Fibroblast of lung (primary cell): ENCODE measurements around the gene PPRC1. TPM values are rescaled to one million over a fixed set of nuclear protein-coding genes. Genes with fewer than 3 reads are reported as not detected.

ENCODE experiments used
- DNase-seq, 2 donors: peaks; one replicate each; pipeline versions ENCODE4 v3.0.0 to v3.0.0-alpha.2; 2010; ENCODE audit warnings: low read depth in 2 of 2
- H2AFZ ChIP-seq: 2 replicates; pipeline ENCODE4 v1.5.1; 2012; ENCODE audit warnings: low read length, control low read depth, inconsistent platforms
- H3K27ac ChIP-seq: 2 replicates; pipeline ENCODE4 v1.5.1; 2011; ENCODE audit warnings: low read length, control low read depth; ENCODE audit not compliant: insufficient read depth
- H3K27me3 ChIP-seq: 2 replicates; pipeline ENCODE4 v1.5.1; 2011; ENCODE audit warnings: mild to moderate bottlenecking, low read length; ENCODE audit not compliant: control insufficient read depth, insufficient read depth
- H3K36me3 ChIP-seq: 2 replicates; pipeline ENCODE4 v1.5.1; 2011; ENCODE audit warnings: low read length; ENCODE audit not compliant: control insufficient read depth, insufficient read depth
- H3K4me1 ChIP-seq: 2 replicates; pipeline ENCODE4 v1.5.1; 2011; ENCODE audit warnings: low read length; ENCODE audit not compliant: control insufficient read depth, insufficient read depth; ENCODE audit errors: extremely low read depth
- H3K4me2 ChIP-seq: 2 replicates; pipeline ENCODE4 v1.5.1; 2011; ENCODE audit warnings: low read length, control low read depth; ENCODE audit not compliant: insufficient read depth; ENCODE audit errors: extremely low read depth
- H3K4me3 ChIP-seq, 4 experiments: fragments of 200-600 bp in 1 of 4; sonication (generic) in 1 of 4; replicated peaks in 1 of 4; 2 replicates each; pipeline ENCODE4 v1.5.1; 2011 to 2016; ENCODE audit warnings: low read length in 4 of 4, low read depth in 3 of 4, mild to moderate bottlenecking in 3 of 4, control low read depth in 2 of 4, inconsistent platforms in 1 of 4, mixed read lengths in 1 of 4; ENCODE audit not compliant: insufficient read depth in 1 of 4; ENCODE audit errors: control extremely low read depth in 1 of 4
- H3K79me2 ChIP-seq: 2 replicates; pipeline ENCODE4 v1.5.1; 2012; ENCODE audit warnings: mild to moderate bottlenecking, low read length, inconsistent platforms; ENCODE audit not compliant: control insufficient read depth, insufficient read depth
- H3K9ac ChIP-seq: 2 replicates; pipeline ENCODE4 v1.5.1; 2011; ENCODE audit warnings: mild to moderate bottlenecking, low read length, control low read depth; ENCODE audit not compliant: insufficient read depth
- H3K9me3 ChIP-seq: 2 replicates; pipeline ENCODE4 v1.5.1; 2012; ENCODE audit warnings: low read depth, low read length; ENCODE audit not compliant: control insufficient read depth, insufficient read depth
- H4K20me1 ChIP-seq: 2 replicates; pipeline ENCODE4 v1.5.1; 2011; ENCODE audit warnings: low read length; ENCODE audit not compliant: control insufficient read depth, insufficient read depth; ENCODE audit errors: extremely low read depth
- CTCF ChIP-seq, 2 donors: IDR thresholded peaks in 1 of 2; conservative IDR thresholded peaks in 1 of 2; 1 replicate in 1 of 2; 2 replicates in 1 of 2; pipeline ENCODE4 v1.5.1; 2011 to 2012; ENCODE audit warnings: low read length in 2 of 2, control low read depth in 1 of 2, inconsistent platforms in 1 of 2, low read depth in 1 of 2, mild to moderate bottlenecking in 1 of 2
- EZH2 ChIP-seq: IDR thresholded peaks from 2 replicates; pipeline ENCODE4 v1.5.1; 2012; ENCODE audit warnings: low read length, control low read depth, mild to moderate bottlenecking; ENCODE audit errors: missing control alignments
- polyA plus RNA-seq, 2 donors: library from polyadenylated mRNA; depleted of rRNA in 1 of 2; stranded (reverse) in 1 of 2; unstranded in 1 of 2; fragments of >200 nt; gene quantifications; 2 replicates each; pipeline ENCODE4 v1.2.1, GENCODE V29; 2011 to 2012; ENCODE audit warnings: missing spikeins in 1 of 2
- total RNA-seq: library from RNA; depleted of rRNA; stranded (reverse); fragments of >200 nt; gene quantifications from 2 replicates; pipeline ENCODE4 v1.2.1, GENCODE V29; 2014

PPRC1 gene
- total and polyA plus RNA-seq, 2 donors (not counting 1 experiment from before 2014, with no cell fraction given): 9.9 to 13.5 TPM

GRCh38 chr10:102175415-102175814, 42.6 kb downstream of the PPRC1 start:
- no peak overlapping the region for H3K9ac ChIP-seq
- H3K79me2 ChIP-seq: no peaks in the 10 kb centered on the region
- no peaks in the 10 kb centered on the region for H3K36me3 ChIP-seq
- no peaks in the 10 kb centered on the region for H3K27me3 ChIP-seq
- H3K9me3 ChIP-seq: no peaks in the 10 kb centered on the region
- H3K4me2 ChIP-seq: no peak overlapping the region
- peak; percentile 20 to 73 for DNase-seq
- no peaks in the 10 kb centered on the region for H3K4me1 ChIP-seq
- no peaks in the 10 kb centered on the region for H4K20me1 ChIP-seq
- H3K27ac ChIP-seq: no peak overlapping the region
- TF ChIP-seq CTCF (conservative IDR thresholded peaks at IDR 0.05 in 1 of 2, IDR thresholded peaks at IDR 0.05 in 1 of 2; ENCODE audit: low read depth in 1 of 2, low read length in 2 of 2) (no peak), EZH2 (no peak)
- H2AFZ ChIP-seq: peak overlapping the region; percentile 6
- H3K4me3 ChIP-seq: no peak overlapping the region

- Histone ChIP-seq H3K4me3 (no peak overlapping the region), H3K27ac (no peak overlapping the region), H3K36me3 (no peaks in the 10 kb centered on the region), H3K4me1 (no peaks in the 10 kb centered on the region), H3K9me3 (no peaks in the 10 kb centered on the region), H3K4me2 (no peak overlapping the region), H4K20me1 (no peaks in the 10 kb centered on the region), H2AFZ (no peak overlapping the region), H3K9ac (no peak overlapping the region), H3K27me3 (no peaks in the 10 kb centered on the region), H3K79me2 (no peaks in the 10 kb centered on the region)
- TF ChIP-seq CTCF (conservative IDR thresholded peaks at IDR 0.05 in 1 of 2, IDR thresholded peaks at IDR 0.05 in 1 of 2; ENCODE audit: low read depth in 1 of 2, low read length in 2 of 2): no peak
- TF ChIP-seq EZH2: no peak
- no peak for DNase-seq
Observed at GRCh38 chr10:102184606-102185005, 51.8 kb downstream of the PPRC1 start.

GRCh38 chr10:102185272-102185671, 52.4 kb downstream of the PPRC1 start:
- Histone ChIP-seq H2AFZ (no peak overlapping the region), H3K27ac (no peak overlapping the region)

More at GRCh38 chr10:102185272-102185671, 52.4 kb downstream of the PPRC1 start:
- no peak for DNase-seq
- no peaks in the 10 kb centered on the region for H3K9me3 ChIP-seq
- H3K9ac ChIP-seq: no peak overlapping the region
- no peaks in the 10 kb centered on the region for H3K4me1 ChIP-seq
- no peak overlapping the region for H3K4me2 ChIP-seq
- no peak overlapping the region for H3K4me3 ChIP-seq
- H3K36me3 ChIP-seq: no peaks in the 10 kb centered on the region
- no peaks in the 10 kb centered on the region for H3K79me2 ChIP-seq
- no peaks in the 10 kb centered on the region for H3K27me3 ChIP-seq
- no peaks in the 10 kb centered on the region for H4K20me1 ChIP-seq
- TF ChIP-seq EZH2: no peak
- TF ChIP-seq CTCF (conservative IDR thresholded peaks at IDR 0.05 in 1 of 2, IDR thresholded peaks at IDR 0.05 in 1 of 2; ENCODE audit: low read depth in 1 of 2, low read length in 2 of 2): no peak
